ENCODE data around the gene XPNPEP1.

DNA sequence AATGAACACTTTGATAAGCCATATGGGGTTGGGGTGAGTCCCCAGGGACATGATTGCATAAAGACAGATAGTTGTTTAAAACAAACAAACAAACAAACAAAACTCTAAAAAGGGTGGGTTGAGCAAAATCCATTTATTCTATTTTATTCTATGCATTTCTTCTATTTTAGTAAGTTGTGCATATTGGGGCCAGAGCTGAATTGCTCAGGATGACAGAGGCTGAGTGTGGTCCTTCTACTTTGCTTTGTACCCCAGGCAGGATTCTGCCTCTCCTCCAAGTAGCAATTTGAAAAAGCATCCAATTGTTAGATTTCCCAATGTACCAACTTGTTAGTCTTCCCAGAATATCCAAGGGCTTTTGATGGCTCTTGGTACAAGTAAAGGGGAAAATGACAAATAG lies 29.2 kb upstream of the XPNPEP1 start:
- TF ChIP-seq, protein P1, sequence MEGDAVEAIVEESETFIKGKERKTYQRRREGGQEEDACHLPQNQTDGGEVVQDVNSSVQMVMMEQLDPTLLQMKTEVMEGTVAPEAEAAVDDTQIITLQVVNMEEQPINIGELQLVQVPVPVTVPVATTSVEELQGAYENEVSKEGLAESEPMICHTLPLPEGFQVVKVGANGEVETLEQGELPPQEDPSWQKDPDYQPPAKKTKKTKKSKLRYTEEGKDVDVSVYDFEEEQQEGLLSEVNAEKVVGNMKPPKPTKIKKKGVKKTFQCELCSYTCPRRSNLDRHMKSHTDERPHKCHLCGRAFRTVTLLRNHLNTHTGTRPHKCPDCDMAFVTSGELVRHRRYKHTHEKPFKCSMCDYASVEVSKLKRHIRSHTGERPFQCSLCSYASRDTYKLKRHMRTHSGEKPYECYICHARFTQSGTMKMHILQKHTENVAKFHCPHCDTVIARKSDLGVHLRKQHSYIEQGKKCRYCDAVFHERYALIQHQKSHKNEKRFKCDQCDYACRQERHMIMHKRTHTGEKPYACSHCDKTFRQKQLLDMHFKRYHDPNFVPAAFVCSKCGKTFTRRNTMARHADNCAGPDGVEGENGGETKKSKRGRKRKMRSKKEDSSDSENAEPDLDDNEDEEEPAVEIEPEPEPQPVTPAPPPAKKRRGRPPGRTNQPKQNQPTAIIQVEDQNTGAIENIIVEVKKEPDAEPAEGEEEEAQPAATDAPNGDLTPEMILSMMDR (IDR thresholded peaks at IDR 0.05; ENCODE audit: poor library complexity, severe bottlenecking) = no peak
- TF ChIP-seq POLR2AphosphoS5 (IDR thresholded peaks at IDR 0.05) (no peak), EZH2 (IDR thresholded peaks at IDR 0.05; ENCODE audit: borderline replicate concordance, insufficient read depth, low read length, poor library complexity, severe bottlenecking) (no peak), EP300 (conservative IDR thresholded peaks at IDR 0.05; ENCODE audit: poor library complexity, severe bottlenecking) (no peak)
- TF ChIP-seq, protein P2, sequence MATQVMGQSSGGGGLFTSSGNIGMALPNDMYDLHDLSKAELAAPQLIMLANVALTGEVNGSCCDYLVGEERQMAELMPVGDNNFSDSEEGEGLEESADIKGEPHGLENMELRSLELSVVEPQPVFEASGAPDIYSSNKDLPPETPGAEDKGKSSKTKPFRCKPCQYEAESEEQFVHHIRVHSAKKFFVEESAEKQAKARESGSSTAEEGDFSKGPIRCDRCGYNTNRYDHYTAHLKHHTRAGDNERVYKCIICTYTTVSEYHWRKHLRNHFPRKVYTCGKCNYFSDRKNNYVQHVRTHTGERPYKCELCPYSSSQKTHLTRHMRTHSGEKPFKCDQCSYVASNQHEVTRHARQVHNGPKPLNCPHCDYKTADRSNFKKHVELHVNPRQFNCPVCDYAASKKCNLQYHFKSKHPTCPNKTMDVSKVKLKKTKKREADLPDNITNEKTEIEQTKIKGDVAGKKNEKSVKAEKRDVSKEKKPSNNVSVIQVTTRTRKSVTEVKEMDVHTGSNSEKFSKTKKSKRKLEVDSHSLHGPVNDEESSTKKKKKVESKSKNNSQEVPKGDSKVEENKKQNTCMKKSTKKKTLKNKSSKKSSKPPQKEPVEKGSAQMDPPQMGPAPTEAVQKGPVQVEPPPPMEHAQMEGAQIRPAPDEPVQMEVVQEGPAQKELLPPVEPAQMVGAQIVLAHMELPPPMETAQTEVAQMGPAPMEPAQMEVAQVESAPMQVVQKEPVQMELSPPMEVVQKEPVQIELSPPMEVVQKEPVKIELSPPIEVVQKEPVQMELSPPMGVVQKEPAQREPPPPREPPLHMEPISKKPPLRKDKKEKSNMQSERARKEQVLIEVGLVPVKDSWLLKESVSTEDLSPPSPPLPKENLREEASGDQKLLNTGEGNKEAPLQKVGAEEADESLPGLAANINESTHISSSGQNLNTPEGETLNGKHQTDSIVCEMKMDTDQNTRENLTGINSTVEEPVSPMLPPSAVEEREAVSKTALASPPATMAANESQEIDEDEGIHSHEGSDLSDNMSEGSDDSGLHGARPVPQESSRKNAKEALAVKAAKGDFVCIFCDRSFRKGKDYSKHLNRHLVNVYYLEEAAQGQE (IDR thresholded peaks at IDR 0.05; ENCODE audit: borderline replicate concordance) = no peak

Measured in neural cell (in vitro differentiated cells).